ENCODE data around the gene AFTPH.

DNA sequence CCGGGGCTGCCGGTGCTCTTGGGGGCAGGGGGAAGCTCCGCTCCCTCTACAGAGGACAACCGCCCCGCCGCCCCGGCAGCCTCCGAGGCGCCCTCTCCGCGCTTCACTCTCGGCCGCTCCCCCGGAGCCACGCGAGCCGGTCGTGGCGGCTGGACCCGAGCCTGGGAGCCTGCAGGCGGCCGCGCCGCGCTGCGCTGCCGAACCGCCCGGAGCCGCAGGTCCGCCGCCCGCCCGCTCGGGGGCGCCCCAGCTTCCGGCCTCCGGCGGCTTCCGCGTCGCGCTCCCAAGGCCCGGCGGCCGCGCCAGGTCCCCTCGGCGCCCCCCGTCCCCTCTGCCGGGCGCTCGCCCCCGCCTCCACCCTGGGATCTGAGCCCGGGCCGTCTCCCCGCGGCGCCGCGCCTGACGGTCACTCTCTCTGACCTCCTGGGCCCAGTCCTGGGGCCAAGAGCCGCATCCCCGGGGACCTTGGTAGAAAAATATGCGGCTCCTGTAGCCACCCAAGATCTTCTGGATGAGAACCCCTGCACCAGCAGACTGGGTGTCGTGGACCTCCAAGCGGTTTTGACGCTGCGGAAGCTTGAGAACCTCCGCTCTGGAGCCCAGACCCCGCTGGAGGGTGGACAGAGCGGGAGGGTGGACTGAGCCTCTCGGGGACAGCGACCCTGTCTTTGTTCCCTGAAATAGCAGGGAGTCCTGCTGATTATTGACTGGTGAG is 85.3 kb downstream of the AFTPH start:
- TF ChIP-seq, protein P1, sequence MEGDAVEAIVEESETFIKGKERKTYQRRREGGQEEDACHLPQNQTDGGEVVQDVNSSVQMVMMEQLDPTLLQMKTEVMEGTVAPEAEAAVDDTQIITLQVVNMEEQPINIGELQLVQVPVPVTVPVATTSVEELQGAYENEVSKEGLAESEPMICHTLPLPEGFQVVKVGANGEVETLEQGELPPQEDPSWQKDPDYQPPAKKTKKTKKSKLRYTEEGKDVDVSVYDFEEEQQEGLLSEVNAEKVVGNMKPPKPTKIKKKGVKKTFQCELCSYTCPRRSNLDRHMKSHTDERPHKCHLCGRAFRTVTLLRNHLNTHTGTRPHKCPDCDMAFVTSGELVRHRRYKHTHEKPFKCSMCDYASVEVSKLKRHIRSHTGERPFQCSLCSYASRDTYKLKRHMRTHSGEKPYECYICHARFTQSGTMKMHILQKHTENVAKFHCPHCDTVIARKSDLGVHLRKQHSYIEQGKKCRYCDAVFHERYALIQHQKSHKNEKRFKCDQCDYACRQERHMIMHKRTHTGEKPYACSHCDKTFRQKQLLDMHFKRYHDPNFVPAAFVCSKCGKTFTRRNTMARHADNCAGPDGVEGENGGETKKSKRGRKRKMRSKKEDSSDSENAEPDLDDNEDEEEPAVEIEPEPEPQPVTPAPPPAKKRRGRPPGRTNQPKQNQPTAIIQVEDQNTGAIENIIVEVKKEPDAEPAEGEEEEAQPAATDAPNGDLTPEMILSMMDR (IDR thresholded peaks at IDR 0.05; ENCODE audit: low read depth, low read length, poor library complexity, severe bottlenecking): no peak
- no peak for TF ChIP-seq EZH2phosphoT487 (IDR thresholded peaks at IDR 0.05; ENCODE audit: borderline replicate concordance, low read length)
